Measurements from ENCODE around the gene MTMR3.

- TF ChIP-seq CTCF (conservative IDR thresholded peaks at IDR 0.05; ENCODE audit: low read length) = no peak
- no peak for TF ChIP-seq EZH2phosphoT487 (IDR thresholded peaks at IDR 0.05; ENCODE audit: borderline replicate concordance, low read depth, low read length)
These were observed 45.0 kb upstream of the MTMR3 start, which contains the start of gene ASCC2 for GRCh38 chr22:29837741-29838598.

Measured in OCI-LY7 (cell line).